SK-N-SH treated with all-trans-retinoic acid at 6 μM for 48 hours (cell line): ENCODE data around the gene TRIM50.

Experiments used
- ATAC-seq: fragments of 200-7000 bp; cut with Tn5 transposase; 3 replicates; pipeline ENCODE4 v1.9.1; 2020; ENCODE audit warnings: mild to moderate bottlenecking, moderate library complexity
- ARNTL ChIP-seq: fragments of 450-650 bp; formaldehyde crosslinking; IDR thresholded peaks from 2 replicates; pipeline ENCODE4 v1.5.0; 2020; ENCODE audit warnings: low read depth, mild to moderate bottlenecking, moderate library complexity, borderline replicate concordance
- BACH2 ChIP-seq: fragments of 250-450 bp; sonication (Bioruptor Pico); IDR thresholded peaks from 2 replicates; pipeline ENCODE4 v1.9.0; 2021; ENCODE audit warnings: mild to moderate bottlenecking, borderline replicate concordance
- CSDC2 ChIP-seq: fragments of 250-450 bp; sonication (Bioruptor Pico); IDR thresholded peaks from 2 replicates; pipeline ENCODE4 v1.5.0; 2020; ENCODE audit warnings: mild to moderate bottlenecking, moderate library complexity
- ESRRG ChIP-seq: fragments of 250-450 bp; sonication (Bioruptor Pico); IDR thresholded peaks from 2 replicates; pipeline ENCODE4 v1.6.1; 2021; ENCODE audit warnings: mild to moderate bottlenecking
- GLIS3 ChIP-seq: fragments of 250-450 bp; sonication (Bioruptor Pico); IDR thresholded peaks from 2 replicates; pipeline ENCODE4 v1.5.0; 2020; ENCODE audit warnings: mild to moderate bottlenecking, moderate library complexity
- ISL1 ChIP-seq: fragments of 250-450 bp; sonication (Bioruptor Pico); IDR thresholded peaks from 2 replicates; pipeline ENCODE4 v2.1.2; 2022; ENCODE audit warnings: mild to moderate bottlenecking, moderate library complexity
- OSR1 ChIP-seq: fragments of 250-450 bp; sonication (Bioruptor Pico); IDR thresholded peaks from 2 replicates; pipeline ENCODE4 v1.8.0; 2022; ENCODE audit warnings: moderate library complexity, mild to moderate bottlenecking, inconsistent platforms
- PPARA ChIP-seq: fragments of 250-450 bp; sonication (Bioruptor Pico); IDR thresholded peaks from 2 replicates; pipeline ENCODE4 v1.5.0; 2020; ENCODE audit warnings: mild to moderate bottlenecking, borderline replicate concordance
- RARB ChIP-seq: fragments of 250-450 bp; sonication (Bioruptor Pico); IDR thresholded peaks from 2 replicates; pipeline ENCODE4 v1.8.0; 2021; ENCODE audit warnings: mild to moderate bottlenecking, moderate library complexity
- SNAI2 ChIP-seq: fragments of 250-450 bp; sonication (Bioruptor Pico); IDR thresholded peaks from 2 replicates; pipeline ENCODE4 v1.5.0; 2020; ENCODE audit warnings: mild to moderate bottlenecking, moderate library complexity
- TCF4 ChIP-seq: fragments of 250-450 bp; sonication (Bioruptor Pico); IDR thresholded peaks from 2 replicates; pipeline ENCODE4 v1.8.0; 2021; ENCODE audit warnings: mild to moderate bottlenecking, moderate library complexity, borderline replicate concordance
- TOX ChIP-seq: fragments of 250-450 bp; sonication (Bioruptor Pico); IDR thresholded peaks from 2 replicates; pipeline ENCODE4 v1.8.0; 2021; ENCODE audit warnings: mild to moderate bottlenecking, moderate library complexity, borderline replicate concordance
- ZC3H10 ChIP-seq: fragments of 250-450 bp; sonication (Bioruptor Pico); IDR thresholded peaks from 2 replicates; pipeline ENCODE4 v1.5.1; 2021; ENCODE audit warnings: mild to moderate bottlenecking, moderate library complexity
- ZFP3 ChIP-seq: fragments of 250-450 bp; sonication (Bioruptor Pico); IDR thresholded peaks from 2 replicates; pipeline ENCODE4 v1.5.0; 2020; ENCODE audit warnings: mild to moderate bottlenecking, moderate library complexity
- ZNF565 ChIP-seq: fragments of 450-650 bp; formaldehyde crosslinking; conservative IDR thresholded peaks from 2 replicates; pipeline ENCODE4 v1.5.0; 2020; ENCODE audit warnings: low read depth, mild to moderate bottlenecking, moderate library complexity
- ZNF70 ChIP-seq: fragments of 450-650 bp; formaldehyde crosslinking; IDR thresholded peaks from 2 replicates; pipeline ENCODE4 v1.5.0; 2020; ENCODE audit warnings: mild to moderate bottlenecking, moderate library complexity
- ZNF8 ChIP-seq: fragments of 450-650 bp; formaldehyde crosslinking; IDR thresholded peaks from 2 replicates; pipeline ENCODE4 v1.5.0; 2020; ENCODE audit warnings: mild to moderate bottlenecking, moderate library complexity
- TF ChIP-seq, protein P1 (sequence below): fragments of 250-450 bp; sonication (Bioruptor Pico); IDR thresholded peaks from 2 replicates; pipeline ENCODE4 v1.5.1; 2021; ENCODE audit warnings: mild to moderate bottlenecking, moderate library complexity
- TF ChIP-seq, protein P2 (sequence below): fragments of 250-450 bp; sonication (Bioruptor Pico); IDR thresholded peaks from 2 replicates; pipeline ENCODE4 v1.8.0; 2021; ENCODE audit warnings: low read depth, mild to moderate bottlenecking, moderate library complexity, borderline replicate concordance
- TF ChIP-seq, protein P3 (sequence below): fragments of 250-450 bp; sonication (Bioruptor Pico); IDR thresholded peaks from 2 replicates; pipeline ENCODE4 v1.5.1; 2020; ENCODE audit warnings: low read depth, mild to moderate bottlenecking, moderate library complexity
- TF ChIP-seq, protein P4 (sequence below): fragments of 250-450 bp; sonication (Bioruptor Pico); IDR thresholded peaks from 2 replicates; pipeline ENCODE4 v1.5.0; 2020; ENCODE audit warnings: mild to moderate bottlenecking, moderate library complexity
- TF ChIP-seq, protein P5 (sequence below): fragments of 250-450 bp; sonication (Bioruptor Pico); IDR thresholded peaks from 2 replicates; pipeline ENCODE4 v1.8.0; 2020; ENCODE audit warnings: mild to moderate bottlenecking, moderate library complexity, borderline replicate concordance

TRIM50 gene

DNA sequence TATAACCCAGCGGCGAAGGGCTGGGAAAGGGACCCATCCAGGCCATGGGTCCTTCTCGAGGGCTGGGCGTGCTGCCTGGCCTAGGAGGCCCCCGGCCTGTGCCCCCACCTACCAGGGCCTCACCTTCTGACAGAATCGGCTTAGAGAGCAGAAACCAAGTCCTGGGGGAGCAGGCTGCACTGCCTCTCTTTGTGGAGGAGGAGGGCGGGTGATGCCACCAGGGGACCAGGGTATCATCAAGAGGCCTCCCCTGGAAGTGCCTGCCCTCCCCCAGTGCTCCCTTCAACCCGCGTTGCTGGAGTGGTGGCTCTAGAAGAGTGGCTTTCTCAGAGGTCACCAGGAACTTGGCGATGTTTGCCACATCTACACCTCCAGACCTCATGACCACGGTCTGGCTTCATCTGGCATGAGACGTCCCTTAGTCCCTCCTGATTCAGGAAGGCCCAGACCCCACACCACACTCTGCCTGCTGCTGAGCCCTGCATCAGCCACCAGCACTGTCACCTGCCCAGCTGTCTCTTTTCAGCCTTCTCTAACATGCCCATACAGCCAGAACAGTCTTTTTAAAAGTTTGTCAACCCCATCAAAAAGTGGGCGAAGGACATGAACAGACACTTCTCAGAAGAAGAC, 32.0 kb upstream of the TRIM50 start:
- TF ChIP-seq RARB (CRISPR knock-in tag) (no peak), ZNF8 (CRISPR knock-in tag) (no peak), TOX (no peak), ZFP3 (no peak), TCF4 (CRISPR knock-in tag) (no peak), OSR1 (CRISPR knock-in tag) (no peak)
- TF ChIP-seq, protein P1, sequence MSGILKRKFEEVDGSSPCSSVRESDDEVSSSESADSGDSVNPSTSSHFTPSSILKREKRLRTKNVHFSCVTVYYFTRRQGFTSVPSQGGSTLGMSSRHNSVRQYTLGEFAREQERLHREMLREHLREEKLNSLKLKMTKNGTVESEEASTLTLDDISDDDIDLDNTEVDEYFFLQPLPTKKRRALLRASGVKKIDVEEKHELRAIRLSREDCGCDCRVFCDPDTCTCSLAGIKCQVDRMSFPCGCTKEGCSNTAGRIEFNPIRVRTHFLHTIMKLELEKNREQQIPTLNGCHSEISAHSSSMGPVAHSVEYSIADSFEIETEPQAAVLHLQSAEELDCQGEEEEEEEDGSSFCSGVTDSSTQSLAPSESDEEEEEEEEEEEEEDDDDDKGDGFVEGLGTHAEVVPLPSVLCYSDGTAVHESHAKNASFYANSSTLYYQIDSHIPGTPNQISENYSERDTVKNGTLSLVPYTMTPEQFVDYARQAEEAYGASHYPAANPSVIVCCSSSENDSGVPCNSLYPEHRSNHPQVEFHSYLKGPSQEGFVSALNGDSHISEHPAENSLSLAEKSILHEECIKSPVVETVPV (CRISPR knock-in tag): no peak
- no peak for ATAC-seq

DNA sequence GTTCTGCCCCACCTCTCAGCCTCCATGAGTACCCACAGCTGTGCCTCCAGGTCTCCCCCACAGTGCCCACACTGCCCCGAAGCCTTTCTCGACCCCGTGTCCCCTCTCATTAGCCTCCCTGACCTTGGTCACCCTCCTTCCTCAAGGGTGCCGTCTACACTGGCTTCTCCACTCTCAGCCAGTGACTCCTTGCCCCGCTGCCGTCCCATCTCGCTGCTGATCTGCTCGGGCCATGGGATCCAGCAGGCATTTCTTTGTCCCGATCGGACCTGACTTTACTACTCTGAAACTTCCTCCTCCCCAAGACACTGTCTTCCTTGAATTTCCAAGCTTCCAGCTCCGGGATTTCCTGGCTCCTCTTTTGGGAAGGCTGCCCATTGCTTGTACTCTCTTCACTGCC, 31.4 kb upstream of the TRIM50 start:
- no peak for TF ChIP-seq TOX
- TF ChIP-seq ZC3H10 (CRISPR knock-in tag): no peak
- TF ChIP-seq CSDC2 (CRISPR knock-in tag): no peak
- no peak for TF ChIP-seq ZNF70 (CRISPR knock-in tag)
- TF ChIP-seq OSR1 (CRISPR knock-in tag): no peak
- TF ChIP-seq PPARA (CRISPR knock-in tag): no peak
- TF ChIP-seq ZNF8 (CRISPR knock-in tag): no peak
- TF ChIP-seq RARB (CRISPR knock-in tag): no peak
- TF ChIP-seq ESRRG (CRISPR knock-in tag): no peak
- TF ChIP-seq, protein P2, sequence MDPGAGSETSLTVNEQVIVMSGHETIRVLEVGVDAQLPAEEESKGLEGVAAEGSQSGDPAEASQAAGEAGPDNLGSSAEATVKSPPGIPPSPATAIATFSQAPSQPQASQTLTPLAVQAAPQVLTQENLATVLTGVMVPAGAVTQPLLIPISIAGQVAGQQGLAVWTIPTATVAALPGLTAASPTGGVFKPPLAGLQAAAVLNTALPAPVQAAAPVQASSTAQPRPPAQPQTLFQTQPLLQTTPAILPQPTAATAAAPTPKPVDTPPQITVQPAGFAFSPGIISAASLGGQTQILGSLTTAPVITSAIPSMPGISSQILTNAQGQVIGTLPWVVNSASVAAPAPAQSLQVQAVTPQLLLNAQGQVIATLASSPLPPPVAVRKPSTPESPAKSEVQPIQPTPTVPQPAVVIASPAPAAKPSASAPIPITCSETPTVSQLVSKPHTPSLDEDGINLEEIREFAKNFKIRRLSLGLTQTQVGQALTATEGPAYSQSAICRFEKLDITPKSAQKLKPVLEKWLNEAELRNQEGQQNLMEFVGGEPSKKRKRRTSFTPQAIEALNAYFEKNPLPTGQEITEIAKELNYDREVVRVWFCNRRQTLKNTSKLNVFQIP (CRISPR knock-in tag): no peak
- TF ChIP-seq TCF4 (CRISPR knock-in tag): no peak
- TF ChIP-seq, protein P3, sequence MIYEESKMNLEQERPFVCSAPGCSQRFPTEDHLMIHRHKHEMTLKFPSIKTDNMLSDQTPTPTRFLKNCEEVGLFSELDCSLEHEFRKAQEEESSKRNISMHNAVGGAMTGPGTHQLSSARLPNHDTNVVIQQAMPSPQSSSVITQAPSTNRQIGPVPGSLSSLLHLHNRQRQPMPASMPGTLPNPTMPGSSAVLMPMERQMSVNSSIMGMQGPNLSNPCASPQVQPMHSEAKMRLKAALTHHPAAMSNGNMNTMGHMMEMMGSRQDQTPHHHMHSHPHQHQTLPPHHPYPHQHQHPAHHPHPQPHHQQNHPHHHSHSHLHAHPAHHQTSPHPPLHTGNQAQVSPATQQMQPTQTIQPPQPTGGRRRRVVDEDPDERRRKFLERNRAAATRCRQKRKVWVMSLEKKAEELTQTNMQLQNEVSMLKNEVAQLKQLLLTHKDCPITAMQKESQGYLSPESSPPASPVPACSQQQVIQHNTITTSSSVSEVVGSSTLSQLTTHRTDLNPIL (CRISPR knock-in tag): no peak
- TF ChIP-seq ISL1: no peak
- no peak for TF ChIP-seq ZFP3
- TF ChIP-seq ARNTL (CRISPR knock-in tag): no peak
- no peak for TF ChIP-seq BACH2 (CRISPR knock-in tag)
- TF ChIP-seq, protein P4, sequence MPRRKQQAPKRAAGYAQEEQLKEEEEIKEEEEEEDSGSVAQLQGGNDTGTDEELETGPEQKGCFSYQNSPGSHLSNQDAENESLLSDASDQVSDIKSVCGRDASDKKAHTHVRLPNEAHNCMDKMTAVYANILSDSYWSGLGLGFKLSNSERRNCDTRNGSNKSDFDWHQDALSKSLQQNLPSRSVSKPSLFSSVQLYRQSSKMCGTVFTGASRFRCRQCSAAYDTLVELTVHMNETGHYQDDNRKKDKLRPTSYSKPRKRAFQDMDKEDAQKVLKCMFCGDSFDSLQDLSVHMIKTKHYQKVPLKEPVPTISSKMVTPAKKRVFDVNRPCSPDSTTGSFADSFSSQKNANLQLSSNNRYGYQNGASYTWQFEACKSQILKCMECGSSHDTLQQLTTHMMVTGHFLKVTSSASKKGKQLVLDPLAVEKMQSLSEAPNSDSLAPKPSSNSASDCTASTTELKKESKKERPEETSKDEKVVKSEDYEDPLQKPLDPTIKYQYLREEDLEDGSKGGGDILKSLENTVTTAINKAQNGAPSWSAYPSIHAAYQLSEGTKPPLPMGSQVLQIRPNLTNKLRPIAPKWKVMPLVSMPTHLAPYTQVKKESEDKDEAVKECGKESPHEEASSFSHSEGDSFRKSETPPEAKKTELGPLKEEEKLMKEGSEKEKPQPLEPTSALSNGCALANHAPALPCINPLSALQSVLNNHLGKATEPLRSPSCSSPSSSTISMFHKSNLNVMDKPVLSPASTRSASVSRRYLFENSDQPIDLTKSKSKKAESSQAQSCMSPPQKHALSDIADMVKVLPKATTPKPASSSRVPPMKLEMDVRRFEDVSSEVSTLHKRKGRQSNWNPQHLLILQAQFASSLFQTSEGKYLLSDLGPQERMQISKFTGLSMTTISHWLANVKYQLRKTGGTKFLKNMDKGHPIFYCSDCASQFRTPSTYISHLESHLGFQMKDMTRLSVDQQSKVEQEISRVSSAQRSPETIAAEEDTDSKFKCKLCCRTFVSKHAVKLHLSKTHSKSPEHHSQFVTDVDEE (CRISPR knock-in tag): no peak
- TF ChIP-seq SNAI2 (CRISPR knock-in tag): no peak
- no peak for ATAC-seq

DNA sequence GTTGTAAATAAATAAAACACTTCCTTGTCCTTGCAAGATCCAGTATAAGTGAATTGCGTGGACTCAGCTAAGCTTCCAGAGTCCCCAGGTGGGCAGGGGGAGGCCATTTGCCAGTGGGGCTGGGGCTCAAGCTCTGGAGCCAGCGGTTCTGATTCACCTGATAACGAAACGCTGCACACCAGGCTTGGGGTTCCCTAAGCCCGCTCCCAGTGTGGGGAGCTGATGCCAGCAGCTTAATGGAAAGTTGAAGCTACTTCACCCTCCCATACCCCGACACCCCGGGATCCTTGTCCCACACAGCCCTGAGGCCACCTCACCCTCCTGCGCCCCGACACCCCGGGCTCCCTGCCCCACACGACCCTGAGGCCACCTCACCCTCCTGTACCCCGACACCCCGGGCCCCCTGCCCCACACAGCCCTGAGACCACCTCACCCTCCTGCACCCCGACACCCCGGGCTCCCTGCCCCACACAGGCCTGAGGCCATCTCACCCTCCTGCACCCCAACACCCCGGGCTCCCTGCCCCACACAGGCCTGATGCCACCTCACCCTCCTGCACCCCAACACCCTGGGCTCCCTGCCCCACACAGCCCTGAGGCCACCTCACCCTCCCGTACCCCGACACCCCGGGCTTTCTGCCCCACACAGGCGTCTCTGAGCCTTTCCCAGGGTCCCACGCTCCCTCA, 30.9 kb upstream of the TRIM50 start:
- no peak for ATAC-seq
- TF ChIP-seq CSDC2 (CRISPR knock-in tag) (no peak), ZNF8 (CRISPR knock-in tag) (no peak), SNAI2 (CRISPR knock-in tag) (no peak), ESRRG (CRISPR knock-in tag) (no peak), ZC3H10 (CRISPR knock-in tag) (no peak), RARB (CRISPR knock-in tag) (no peak), GLIS3 (CRISPR knock-in tag) (no peak), ZNF70 (CRISPR knock-in tag) (no peak), BACH2 (CRISPR knock-in tag) (no peak), ZNF565 (CRISPR knock-in tag) (no peak), ZFP3 (no peak)
- TF ChIP-seq, protein P2 (CRISPR knock-in tag): no peak
- TF ChIP-seq, protein P5, sequence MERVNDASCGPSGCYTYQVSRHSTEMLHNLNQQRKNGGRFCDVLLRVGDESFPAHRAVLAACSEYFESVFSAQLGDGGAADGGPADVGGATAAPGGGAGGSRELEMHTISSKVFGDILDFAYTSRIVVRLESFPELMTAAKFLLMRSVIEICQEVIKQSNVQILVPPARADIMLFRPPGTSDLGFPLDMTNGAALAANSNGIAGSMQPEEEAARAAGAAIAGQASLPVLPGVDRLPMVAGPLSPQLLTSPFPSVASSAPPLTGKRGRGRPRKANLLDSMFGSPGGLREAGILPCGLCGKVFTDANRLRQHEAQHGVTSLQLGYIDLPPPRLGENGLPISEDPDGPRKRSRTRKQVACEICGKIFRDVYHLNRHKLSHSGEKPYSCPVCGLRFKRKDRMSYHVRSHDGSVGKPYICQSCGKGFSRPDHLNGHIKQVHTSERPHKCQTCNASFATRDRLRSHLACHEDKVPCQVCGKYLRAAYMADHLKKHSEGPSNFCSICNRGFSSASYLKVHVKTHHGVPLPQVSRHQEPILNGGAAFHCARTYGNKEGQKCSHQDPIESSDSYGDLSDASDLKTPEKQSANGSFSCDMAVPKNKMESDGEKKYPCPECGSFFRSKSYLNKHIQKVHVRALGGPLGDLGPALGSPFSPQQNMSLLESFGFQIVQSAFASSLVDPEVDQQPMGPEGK: no peak
- TF ChIP-seq, protein P4 (CRISPR knock-in tag): no peak
